ENCODE results near the gene TAPBP. TPM values are rescaled to one million over a fixed set of nuclear protein-coding genes. Genes with fewer than 3 reads are reported as not detected.

Gene TAPBP
- total and polyA plus RNA-seq, 9 of the 15 experiments (the other 6 are each of a cell fraction or from before 2014, with no cell fraction given) = 5.6 to 74.0 (median 22.3) TPM

GRCh38 chr6:33344701-33345697, 31.1 kb upstream of the TAPBP start (continued):
- TF ChIP-seq ZNF239 (CRISPR knock-in tag; IDR thresholded peaks at IDR 0.05) (no peak), ZNF146 (CRISPR knock-in tag; IDR thresholded peaks at IDR 0.05; ENCODE audit: unreplicated experiment) (no peak), ZNF143 (CRISPR knock-in tag; IDR thresholded peaks at IDR 0.05) (no peak), SMC3 (conservative IDR thresholded peaks at IDR 0.05; ENCODE audit: insufficient read depth, low read depth, low read length) (peak; percentile 50; the same call in 1 of the 2 replicates), VEZF1 (CRISPR knock-in tag; IDR thresholded peaks at IDR 0.05) (peak; percentile 90), ZNF41 (CRISPR knock-in tag; conservative IDR thresholded peaks at IDR 0.05) (no peak), KLF6 (CRISPR knock-in tag; IDR thresholded peaks at IDR 0.05; ENCODE audit: borderline replicate concordance) (no peak), MTA3 (IDR thresholded peaks at IDR 0.05; ENCODE audit: borderline replicate concordance) (peak; percentile 58; the same call in 1 of the 2 replicates), E2F3 (CRISPR knock-in tag; IDR thresholded peaks at IDR 0.05) (no peak), NR1H2 (CRISPR knock-in tag; IDR thresholded peaks at IDR 0.05) (no peak; the same call in 1 of the 2 replicates), RNF2 (IDR thresholded peaks at IDR 0.05) (peak; percentile 82), FOXP4 (CRISPR knock-in tag; IDR thresholded peaks at IDR 0.05; ENCODE audit: borderline replicate concordance) (0 out of 2 replicates have a peak, but pooled peaks have one; percentile 25), ZBED1 (IDR thresholded peaks at IDR 0.05) (no peak), CCAR2 (IDR thresholded peaks at IDR 0.05; ENCODE audit: low read depth, low read length) (no peak), BCL6 (CRISPR knock-in tag; IDR thresholded peaks at IDR 0.05) (no peak), ZNF589 (CRISPR knock-in tag; IDR thresholded peaks at IDR 0.05; ENCODE audit: low read depth) (no peak), ETV1 (tag; conservative IDR thresholded peaks at IDR 0.05; ENCODE audit: low read depth) (no peak; the same call in 1 of the 2 replicates), ZMIZ1 (IDR thresholded peaks at IDR 0.05; ENCODE audit: low read depth in 2 of 2, low read length in 2 of 2) (no peak), BRD9 (IDR thresholded peaks at IDR 0.05; ENCODE audit: low read depth, partially characterized antibody) (no peak), USF2 (CRISPR knock-in tag; IDR thresholded peaks at IDR 0.05) (no peak)

Measured in K562 (cell line).